ENCODE results near the gene OVAAL.
A peak's percentile ranks its signal among the peaks of the same experiment; 100 is the strongest.

The OVAAL gene

GRCh38 chr1:180558664-180559063 lies at the start of gene OVAAL:
OVAAL (plus strand) TSS chr1:180558964.
- no peak for DNase-seq (ENCODE audit: low read depth in 2 of 2)

- no peak for DNase-seq (ENCODE audit: low read depth in 2 of 2)
Observed at GRCh38 chr1:180510882-180511281, 47.9 kb upstream of the OVAAL start.

GRCh38 chr1:180513531-180513930 lies 45.2 kb upstream of the OVAAL start:
- DNase-seq (ENCODE audit: low read depth in 2 of 2) = no peak

- no peak for DNase-seq (ENCODE audit: low read depth in 2 of 2)
Observed at GRCh38 chr1:180515364-180515763, 43.4 kb upstream of the OVAAL start.

- DNase-seq (ENCODE audit: low read depth in 2 of 2) = peak; percentile 61 to 62
Observed at GRCh38 chr1:180515857-180516388, 42.8 kb upstream of the OVAAL start.

- no peak for DNase-seq (ENCODE audit: low read depth in 2 of 2)
Observed at GRCh38 chr1:180519846-180520245, 38.9 kb upstream of the OVAAL start.

GRCh38 chr1:180521474-180522212 lies 37.1 kb upstream of the OVAAL start:
- no peak for DNase-seq (ENCODE audit: low read depth in 2 of 2)

- DNase-seq (ENCODE audit: low read depth in 2 of 2) = no peak
Observed at GRCh38 chr1:180522213-180522515, 36.6 kb upstream of the OVAAL start.

- DNase-seq (ENCODE audit: low read depth in 2 of 2) = no peak
Observed at GRCh38 chr1:180524160-180524914, 34.4 kb upstream of the OVAAL start.

GRCh38 chr1:180524915-180525714 lies 33.6 kb upstream of the OVAAL start:
- DNase-seq (ENCODE audit: low read depth in 2 of 2) = no peak

- no peak for DNase-seq (ENCODE audit: low read depth in 2 of 2)
Observed at GRCh38 chr1:180525715-180526039, 33.1 kb upstream of the OVAAL start.

GRCh38 chr1:180527101-180527669 lies 31.6 kb upstream of the OVAAL start:
- DNase-seq (ENCODE audit: low read depth in 2 of 2) = no peak

- no peak for DNase-seq (ENCODE audit: low read depth in 2 of 2)
Observed at GRCh38 chr1:180528868-180529470, 29.8 kb upstream of the OVAAL start.

GRCh38 chr1:180530501-180530900 lies 28.3 kb upstream of the OVAAL start:
- DNase-seq (ENCODE audit: low read depth in 2 of 2) = peak in 1 of 2 experiments; percentile 15

GRCh38 chr1:180532854-180533253 lies 25.9 kb upstream of the OVAAL start:
- DNase-seq (ENCODE audit: low read depth in 2 of 2) = no peak

- no peak for DNase-seq (ENCODE audit: low read depth in 2 of 2)
Observed at GRCh38 chr1:180533266-180533987, 25.3 kb upstream of the OVAAL start.

GRCh38 chr1:180534214-180534613 lies 24.6 kb upstream of the OVAAL start:
- no peak for DNase-seq (ENCODE audit: low read depth in 2 of 2)

- no peak for DNase-seq (ENCODE audit: low read depth in 2 of 2)
Observed at GRCh38 chr1:180535418-180535999, 23.3 kb upstream of the OVAAL start.

GRCh38 chr1:180536821-180537372 lies 21.9 kb upstream of the OVAAL start:
- DNase-seq (ENCODE audit: low read depth in 2 of 2) = no peak

- DNase-seq (ENCODE audit: low read depth in 2 of 2) = no peak
Observed at GRCh38 chr1:180539136-180539535, 19.6 kb upstream of the OVAAL start.
